SJSA1 (cell line): ENCODE data around the gene PLIN5. TPM values are rescaled to one million over a fixed set of nuclear protein-coding genes. Genes with fewer than 3 reads are reported as not detected.

Experiments
- DNase-seq, 2 experiments: peaks; one replicate each; pipeline ENCODE4 v3.0.0-alpha.2; 2015 to 2020; ENCODE audit warnings: low spot score in 2 of 2, low read depth in 1 of 2
- H3K27ac ChIP-seq: fragments of 250-450 bp; sonication (Bioruptor Pico); 2 replicates; pipeline ENCODE4 v1.5.1; 2020; ENCODE audit warnings: mild to moderate bottlenecking, moderate library complexity
- H3K27me3 ChIP-seq: fragments of 250-450 bp; sonication (Bioruptor Pico); replicated peaks from 2 replicates; pipeline ENCODE4 v1.5.1; 2020; ENCODE audit warnings: mild to moderate bottlenecking, moderate library complexity
- H3K36me3 ChIP-seq: fragments of 250-450 bp; sonication (Bioruptor Pico); 2 replicates; pipeline ENCODE4 v1.5.1; 2020; ENCODE audit warnings: mild to moderate bottlenecking
- H3K4me1 ChIP-seq: fragments of 250-450 bp; sonication (Bioruptor Pico); replicated peaks from 2 replicates; pipeline ENCODE4 v1.6.1; 2021; ENCODE audit warnings: mild to moderate bottlenecking
- H3K4me3 ChIP-seq: fragments of 250-450 bp; sonication (Bioruptor Pico); 2 replicates; pipeline ENCODE4 v1.5.1; 2020; ENCODE audit warnings: mild to moderate bottlenecking
- H3K9me3 ChIP-seq: fragments of 250-450 bp; sonication (Bioruptor Pico); replicated peaks from 2 replicates; pipeline ENCODE4 v1.5.1; 2020; ENCODE audit warnings: mild to moderate bottlenecking
- total RNA-seq: library from RNA; depleted of rRNA; stranded (reverse); fragments of >200 nt; shearing (Covaris generic); gene quantifications from 2 replicates; pipeline ENCODE4 v1.2.3, GENCODE V29; 2014

PLIN5 gene
- total RNA-seq, 1 experiment from 2014 or later: not detected

DNA sequence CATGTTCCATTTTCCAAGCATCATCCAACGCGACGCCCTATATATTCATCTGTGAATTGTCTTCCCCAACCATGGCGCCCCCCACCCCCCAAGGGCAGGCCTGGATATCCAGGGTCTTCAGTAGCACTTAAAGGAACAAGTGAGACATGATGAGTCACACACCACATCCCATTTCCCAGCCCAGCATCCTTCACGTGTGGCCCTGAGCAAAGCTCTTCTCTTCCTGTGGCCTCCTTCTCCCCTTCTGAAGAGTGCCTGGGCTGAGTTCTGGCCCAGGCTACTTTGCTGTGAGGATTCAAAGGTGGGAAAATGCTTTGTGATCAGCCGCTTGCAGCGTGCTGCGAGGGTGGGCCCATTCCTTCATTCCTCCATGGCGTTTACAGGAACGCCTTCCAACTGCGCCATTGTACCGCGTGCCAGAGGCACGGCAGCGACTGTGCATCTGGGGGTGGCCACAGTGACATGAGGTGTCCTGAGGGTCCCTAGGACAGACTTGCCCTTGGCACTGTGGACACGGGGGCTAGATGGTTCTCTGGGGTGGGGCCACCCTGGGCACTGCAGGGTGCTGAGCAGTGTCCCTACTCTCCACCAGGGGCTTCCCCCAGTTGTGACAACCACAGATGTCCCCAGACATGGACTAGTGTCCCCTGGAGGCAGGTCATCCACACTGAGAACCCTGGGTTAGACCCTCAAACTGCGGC, 28.4 kb downstream of the PLIN5 start:
- Histone ChIP-seq H3K9me3 (no peaks in the 10 kb centered on the region), H3K27me3 (no peaks in the 10 kb centered on the region), H3K27ac (peak overlapping the region; percentile 35; the same call in 1 of the 2 replicates), H3K36me3 (peaks cover 40% of the 10 kb centered on the region), H3K4me3 (no peak overlapping the region), H3K4me1 (peaks cover 15% of the 10 kb centered on the region)
- peak; percentile 62 to 74 for DNase-seq

DNA sequence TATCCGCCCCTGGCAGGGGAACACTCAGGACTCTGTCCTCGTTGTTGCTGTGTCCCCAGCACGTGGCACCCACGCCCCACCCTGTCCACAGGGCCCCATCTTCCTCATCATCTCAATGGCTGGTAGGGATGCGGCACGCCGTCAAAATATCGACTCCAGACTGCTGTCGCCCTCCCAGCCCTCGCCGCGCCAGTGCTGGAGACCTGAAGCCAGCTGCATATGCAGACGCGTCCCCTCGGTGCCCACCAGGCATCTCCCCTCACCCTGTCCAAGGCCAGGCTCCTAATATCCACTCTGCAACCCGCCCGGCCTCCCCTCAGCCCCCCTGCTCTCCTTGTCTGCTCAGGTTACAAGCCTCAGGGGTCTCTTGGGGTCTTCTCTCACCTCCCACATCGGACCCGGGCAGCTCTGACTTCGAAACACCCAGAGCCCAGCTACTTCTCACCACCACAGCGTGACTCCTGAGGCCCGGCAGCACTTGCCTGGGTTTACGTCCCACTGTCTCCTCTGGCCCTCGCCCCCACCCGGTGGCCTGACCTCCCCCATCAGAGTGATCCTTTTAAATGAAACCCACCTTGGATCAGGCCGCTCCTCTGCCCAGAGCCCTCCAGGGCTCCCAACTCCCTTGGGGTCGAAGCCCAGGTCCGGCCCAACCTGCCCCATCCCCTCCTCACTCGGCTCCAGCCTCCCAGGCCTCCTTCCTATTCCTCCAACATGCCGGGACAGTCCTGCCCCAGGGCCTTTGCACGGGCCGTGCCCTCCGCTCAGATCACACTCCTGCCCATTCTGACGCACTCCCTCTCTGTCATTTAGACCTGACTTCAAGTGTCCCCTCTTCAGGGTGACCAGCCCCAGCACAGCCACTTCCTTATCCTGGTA, 29.2 kb downstream of the PLIN5 start:
- Histone ChIP-seq H3K4me3 (no peak overlapping the region), H3K9me3 (no peaks in the 10 kb centered on the region), H3K27me3 (no peaks in the 10 kb centered on the region), H3K27ac (no peak overlapping the region), H3K36me3 (peaks cover 48% of the 10 kb centered on the region), H3K4me1 (peaks cover 15% of the 10 kb centered on the region)
- no peak for DNase-seq

DNA sequence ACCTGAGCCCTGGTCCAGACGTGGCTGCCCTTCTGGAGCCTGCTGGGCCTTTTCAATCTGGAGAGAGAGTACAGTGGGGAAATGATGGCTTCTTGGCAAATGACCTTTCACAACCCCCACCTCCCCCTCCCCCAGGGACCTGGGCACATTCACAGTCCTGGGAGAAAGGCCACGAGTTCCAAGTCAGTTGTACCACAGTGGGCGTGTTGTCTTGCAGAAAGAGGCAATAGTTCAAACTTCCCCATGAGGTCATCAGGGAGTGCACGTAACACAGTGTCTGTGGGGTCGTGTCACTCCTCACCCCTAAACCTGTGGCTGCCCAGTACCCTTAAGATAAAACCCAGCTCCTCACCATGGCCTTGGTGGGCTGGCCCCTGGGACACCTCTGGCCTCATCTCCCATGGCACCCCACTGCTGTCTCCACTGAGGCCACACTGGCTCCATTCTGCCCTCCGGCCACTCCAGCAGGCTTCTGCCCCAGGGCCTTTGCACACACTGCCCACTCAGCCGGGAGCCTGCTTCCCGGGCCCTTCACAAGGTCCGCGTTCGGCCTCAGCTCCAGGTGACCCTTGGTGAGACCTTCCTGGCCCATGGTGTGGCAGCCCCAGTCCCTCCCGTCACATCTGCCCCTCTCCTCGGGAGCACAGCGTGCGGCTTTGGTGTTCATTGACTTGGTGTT, 30.0 kb downstream of the PLIN5 start:
- Histone ChIP-seq H3K4me1 (peaks cover 15% of the 10 kb centered on the region), H3K4me3 (no peak overlapping the region), H3K27ac (no peak overlapping the region), H3K9me3 (no peaks in the 10 kb centered on the region), H3K36me3 (peaks cover 50% of the 10 kb centered on the region), H3K27me3 (no peaks in the 10 kb centered on the region)
- DNase-seq: no peak

DNA sequence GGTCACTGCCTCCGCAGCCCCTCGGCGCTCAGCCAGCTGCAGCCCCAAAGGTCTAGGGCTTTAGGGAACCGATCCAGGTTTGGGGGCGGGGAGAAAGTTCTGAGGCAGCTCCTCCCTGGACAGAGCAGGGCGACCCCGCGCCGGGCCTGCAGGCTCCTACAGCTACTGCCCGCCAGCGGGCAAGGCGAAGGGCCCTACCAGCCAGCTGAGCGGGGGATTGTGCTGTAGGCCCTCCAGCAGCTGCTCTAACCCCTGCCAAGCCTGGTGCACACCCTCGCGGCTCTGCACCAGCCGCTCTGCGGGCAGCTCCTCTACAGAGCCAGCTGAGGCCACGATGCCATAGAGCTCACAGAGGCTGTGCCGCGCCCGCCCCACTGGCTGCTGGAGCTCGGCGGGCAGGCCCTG, 30.7 kb downstream of the PLIN5 start:
- no peak overlapping the region for H3K27ac ChIP-seq

DNA sequence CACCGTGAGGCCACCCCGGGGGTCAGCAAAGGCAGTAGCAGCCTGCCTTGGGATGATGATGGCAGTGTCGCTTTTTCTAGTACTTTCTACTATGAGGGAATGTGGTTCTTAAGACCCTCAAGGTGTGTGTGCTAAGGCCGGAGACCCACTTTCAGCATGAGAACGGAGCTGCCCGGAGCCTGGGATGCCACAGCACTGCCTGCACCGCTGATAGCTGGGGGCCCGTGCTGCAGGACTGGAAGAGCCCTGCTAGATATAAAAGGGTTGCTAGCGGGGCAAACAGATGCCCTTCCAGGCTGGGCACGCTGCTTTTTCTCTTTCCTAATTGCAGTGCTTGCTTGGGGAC, 31.2 kb downstream of the PLIN5 start:
- no peak overlapping the region for H3K4me3 ChIP-seq
- no peak for DNase-seq
- peaks cover 55% of the 10 kb centered on the region for H3K36me3 ChIP-seq
- H3K4me1 ChIP-seq: peaks cover 15% of the 10 kb centered on the region
- H3K9me3 ChIP-seq: no peaks in the 10 kb centered on the region
- no peaks in the 10 kb centered on the region for H3K27me3 ChIP-seq
- no peak overlapping the region for H3K27ac ChIP-seq

More for the DNA sequence above, 30.7 kb downstream of the PLIN5 start:
- H3K4me1 ChIP-seq: peaks cover 15% of the 10 kb centered on the region
- H3K4me3 ChIP-seq: no peak overlapping the region
- H3K9me3 ChIP-seq: no peaks in the 10 kb centered on the region
- H3K27me3 ChIP-seq: no peaks in the 10 kb centered on the region
- H3K36me3 ChIP-seq: peaks cover 54% of the 10 kb centered on the region
- DNase-seq: no peak

DNA sequence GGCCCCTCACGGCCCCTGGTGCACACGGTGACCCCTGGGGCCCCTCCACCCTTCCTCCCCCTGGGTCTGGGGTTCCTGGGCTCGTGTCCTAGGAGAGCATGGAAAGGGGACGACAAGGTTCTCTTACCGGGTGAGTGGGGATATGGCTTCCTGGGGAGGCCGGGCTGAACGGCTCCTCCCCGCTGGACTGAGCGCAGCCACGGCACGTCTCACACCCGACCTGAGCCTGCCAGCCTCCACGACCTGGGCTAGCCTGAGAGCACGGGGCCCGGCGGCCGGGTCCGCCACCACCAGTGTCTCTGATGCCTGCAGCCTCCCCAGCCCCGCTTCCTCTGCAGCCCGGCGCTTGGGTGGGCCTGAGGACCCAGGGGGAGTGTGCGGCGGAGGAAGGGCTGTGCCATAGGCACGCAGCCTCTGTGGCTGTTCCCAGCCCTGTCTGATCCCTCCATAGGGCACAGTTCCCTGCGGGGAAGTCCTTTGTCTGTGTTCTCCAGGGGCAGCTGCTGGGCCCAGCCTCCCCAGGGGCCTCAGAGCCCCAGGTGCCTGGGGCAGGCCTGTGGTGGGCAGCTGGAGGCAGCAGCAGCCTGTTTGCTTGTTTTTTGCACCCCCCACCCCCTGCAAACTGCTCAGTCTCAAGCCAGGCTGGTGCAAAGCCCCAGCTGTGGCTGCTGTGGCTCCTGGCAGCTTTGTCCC, 31.7 kb downstream of the PLIN5 start:
- H3K4me3 ChIP-seq: no peak overlapping the region
- H3K36me3 ChIP-seq: peaks cover 61% of the 10 kb centered on the region
- H3K27ac ChIP-seq: no peak overlapping the region
- peaks cover 15% of the 10 kb centered on the region for H3K4me1 ChIP-seq
- H3K27me3 ChIP-seq: no peaks in the 10 kb centered on the region
- no peak for DNase-seq
- no peaks in the 10 kb centered on the region for H3K9me3 ChIP-seq

DNA sequence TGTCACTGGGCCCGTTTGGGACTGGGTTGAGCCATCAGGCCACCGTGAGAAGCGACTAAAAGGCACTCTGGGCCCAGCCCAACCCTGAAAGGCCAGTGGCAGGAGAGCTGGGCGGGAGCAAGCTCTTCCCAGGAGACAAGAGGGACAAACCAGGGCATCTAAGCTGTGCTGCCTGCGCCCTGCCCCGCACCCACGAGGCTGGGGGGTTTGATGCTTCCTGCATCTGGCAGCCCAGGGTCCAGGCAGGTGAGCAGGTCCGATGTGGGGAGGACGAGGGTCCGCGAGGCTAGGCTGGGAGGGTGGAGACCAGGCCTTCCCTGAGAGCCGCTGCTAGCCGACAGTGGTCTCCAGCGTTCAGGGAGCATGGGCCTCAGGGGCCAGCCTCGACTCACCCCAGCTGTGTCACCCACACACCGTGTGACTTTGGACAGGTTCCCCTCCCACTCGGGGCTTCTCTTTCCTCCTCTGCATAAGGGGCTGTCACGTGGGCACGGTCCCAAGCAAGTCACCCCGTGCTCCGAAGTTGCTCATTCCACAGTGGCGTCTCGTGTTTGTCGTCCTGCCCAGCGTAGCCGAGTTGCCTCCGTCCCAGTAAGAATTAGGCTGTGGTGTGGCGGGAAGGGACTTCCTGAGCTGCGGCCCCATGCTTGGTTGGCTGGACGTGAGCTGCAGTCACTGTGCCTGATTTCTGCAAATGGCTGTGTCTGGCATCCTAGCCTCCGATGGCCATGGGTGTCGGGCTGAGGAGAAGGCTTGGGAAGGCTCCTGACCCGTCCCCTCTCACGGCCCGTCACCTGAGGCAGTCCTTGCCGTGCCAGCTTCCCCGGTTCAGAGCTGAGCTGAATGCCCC, 32.5 kb downstream of the PLIN5 start:
- H3K9me3 ChIP-seq: no peaks in the 10 kb centered on the region
- no peaks in the 10 kb centered on the region for H3K27me3 ChIP-seq
- H3K27ac ChIP-seq: no peak overlapping the region
- H3K4me3 ChIP-seq: no peak overlapping the region
- peaks cover 68% of the 10 kb centered on the region for H3K36me3 ChIP-seq
- H3K4me1 ChIP-seq: peaks cover 15% of the 10 kb centered on the region
- DNase-seq: no peak

DNA sequence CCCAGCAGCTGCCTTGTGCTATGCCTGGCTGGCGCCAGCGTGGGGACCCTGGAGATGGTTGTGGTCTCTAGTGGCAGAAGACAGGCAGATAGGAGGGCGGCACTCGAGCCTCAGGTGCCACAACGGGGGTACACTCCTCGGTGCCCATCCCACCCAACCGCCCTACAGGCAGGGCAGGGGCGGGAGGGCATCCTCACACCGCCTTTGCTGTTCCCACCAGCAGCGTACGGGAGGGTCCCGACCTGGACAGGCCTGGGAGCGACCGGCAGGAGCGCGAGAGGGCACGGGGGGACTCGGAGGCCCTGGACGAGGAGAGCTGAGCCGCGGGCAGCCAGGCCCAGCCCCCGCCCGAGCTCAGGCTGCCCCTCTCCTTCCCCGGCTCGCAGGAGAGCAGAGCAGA, 33.3 kb downstream of the PLIN5 start:
- no peaks in the 10 kb centered on the region for H3K27me3 ChIP-seq
- peaks cover 9% of the 10 kb centered on the region for H3K4me1 ChIP-seq
- H3K36me3 ChIP-seq: peaks cover 68% of the 10 kb centered on the region
- no peaks in the 10 kb centered on the region for H3K9me3 ChIP-seq
- no peak for DNase-seq
- H3K27ac ChIP-seq: no peak overlapping the region
- H3K4me3 ChIP-seq: no peak overlapping the region

DNA sequence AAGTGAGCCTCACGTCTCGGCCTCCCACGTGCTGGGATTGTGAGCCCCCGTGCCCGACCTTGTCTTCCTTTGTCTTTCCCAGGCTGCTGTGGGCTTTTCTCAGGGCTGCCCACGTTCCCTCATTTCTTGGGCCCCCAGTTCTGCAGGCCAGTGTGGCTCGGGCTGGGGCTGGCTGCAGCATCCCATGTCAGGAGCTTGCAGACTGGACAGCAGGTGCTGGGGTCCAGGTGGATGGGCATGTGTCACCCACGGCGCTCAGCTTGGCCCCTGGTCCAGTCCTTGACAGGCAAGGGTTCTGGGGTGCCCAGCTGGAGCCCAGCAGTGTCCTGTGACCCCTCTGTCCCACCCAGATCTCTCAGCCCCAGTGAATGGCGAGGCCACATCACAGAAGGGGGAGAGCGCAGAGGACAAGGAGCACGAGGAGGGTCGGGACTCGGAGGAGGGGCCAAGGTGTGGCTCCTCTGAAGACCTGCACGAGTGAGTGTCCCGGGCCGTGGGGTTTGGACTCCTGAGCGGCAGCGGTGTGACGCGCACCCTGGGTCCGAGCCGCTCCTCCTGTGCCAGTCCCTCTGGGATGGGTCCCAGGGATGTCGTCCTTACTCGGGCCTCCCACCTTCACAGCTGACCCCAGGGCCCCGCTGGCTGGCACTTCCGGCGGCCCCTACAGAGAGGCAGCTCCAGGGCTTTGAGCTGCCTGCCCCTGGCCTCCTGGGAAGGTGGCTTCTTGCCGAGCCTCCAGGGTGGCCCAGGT, 34.0 kb downstream of the PLIN5 start:
- no peak overlapping the region for H3K4me3 ChIP-seq
- H3K4me1 ChIP-seq: peaks cover 2% of the 10 kb centered on the region
- no peak overlapping the region for H3K27ac ChIP-seq
- peaks cover 65% of the 10 kb centered on the region for H3K36me3 ChIP-seq
- H3K9me3 ChIP-seq: no peaks in the 10 kb centered on the region
- no peaks in the 10 kb centered on the region for H3K27me3 ChIP-seq
- DNase-seq: no peak

DNA sequence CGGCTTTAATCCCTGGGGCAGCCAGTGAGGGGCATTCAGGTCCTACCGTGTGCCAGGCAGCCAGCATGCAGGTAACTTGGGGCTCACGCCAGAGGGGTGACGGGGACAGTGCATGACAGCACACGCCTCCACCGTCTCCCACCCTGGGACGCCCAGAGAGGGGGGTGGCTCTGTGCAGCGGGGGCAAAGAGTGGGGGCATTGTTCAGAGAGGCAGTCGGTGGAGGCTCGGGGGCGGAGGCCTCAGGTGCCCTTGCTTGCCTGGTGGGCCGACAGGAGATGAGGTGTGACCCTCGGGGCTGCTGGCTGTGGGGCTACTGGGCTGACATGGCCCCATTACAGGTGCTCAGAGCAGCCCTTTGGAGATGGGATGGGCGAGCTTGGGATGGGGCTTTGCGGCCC, 35.2 kb downstream of the PLIN5 start:
- H3K27ac ChIP-seq: no peak overlapping the region
- H3K9me3 ChIP-seq: no peaks in the 10 kb centered on the region
- peaks cover 62% of the 10 kb centered on the region for H3K36me3 ChIP-seq
- H3K4me1 ChIP-seq: no peaks in the 10 kb centered on the region
- H3K27me3 ChIP-seq: no peaks in the 10 kb centered on the region
- no peak for DNase-seq
- no peak overlapping the region for H3K4me3 ChIP-seq

DNA sequence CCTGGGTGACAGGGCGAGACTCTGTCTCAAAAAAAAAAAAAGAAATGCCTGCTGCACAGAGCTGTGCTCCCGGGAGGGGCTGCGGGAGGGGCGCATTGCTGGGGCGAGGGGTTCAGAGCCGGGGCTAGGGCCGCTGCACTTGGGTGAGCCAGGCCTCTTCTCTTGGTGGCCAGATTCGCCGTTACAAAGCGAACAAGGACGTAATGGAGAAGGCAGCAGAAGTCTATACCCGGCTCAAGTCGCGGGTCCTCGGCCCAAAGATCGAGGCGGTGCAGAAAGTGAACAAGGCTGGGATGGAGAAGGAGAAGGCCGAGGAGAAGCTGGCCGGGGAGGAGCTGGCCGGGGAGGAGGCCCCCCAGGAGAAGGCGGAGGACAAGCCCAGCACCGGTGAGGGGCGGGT, 35.7 kb downstream of the PLIN5 start:
- H3K4me1 ChIP-seq: no peaks in the 10 kb centered on the region
- peaks cover 61% of the 10 kb centered on the region for H3K36me3 ChIP-seq
- H3K9me3 ChIP-seq: no peaks in the 10 kb centered on the region
- H3K27me3 ChIP-seq: no peaks in the 10 kb centered on the region
- no peak overlapping the region for H3K4me3 ChIP-seq
- no peak overlapping the region for H3K27ac ChIP-seq
- no peak for DNase-seq

DNA sequence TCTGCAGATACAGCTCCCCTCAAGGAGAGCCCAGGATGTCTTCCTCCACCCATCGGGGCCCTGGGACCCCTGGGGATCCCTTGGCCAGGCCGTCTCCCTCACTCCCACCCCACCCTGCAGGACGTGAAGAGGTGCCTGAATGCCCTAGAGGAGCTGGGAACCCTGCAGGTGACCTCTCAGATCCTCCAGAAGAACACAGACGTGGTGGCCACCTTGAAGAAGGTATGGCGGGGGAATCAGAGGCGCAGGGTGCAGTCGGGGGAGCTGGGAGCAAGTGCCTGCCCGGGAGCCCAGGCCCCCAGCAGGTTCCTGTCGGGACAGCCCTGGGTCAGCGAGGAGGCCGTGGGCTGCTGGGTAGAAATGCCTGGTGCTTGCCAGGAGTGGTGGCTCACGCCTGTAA, 36.3 kb downstream of the PLIN5 start:
- Histone ChIP-seq H3K27me3 (no peaks in the 10 kb centered on the region), H3K4me3 (no peak overlapping the region), H3K36me3 (peaks cover 68% of the 10 kb centered on the region), H3K4me1 (no peaks in the 10 kb centered on the region), H3K27ac (no peak overlapping the region), H3K9me3 (no peaks in the 10 kb centered on the region)
- no peak for DNase-seq
